OCI-LY7 (cell line): ENCODE measurements around the gene DARS1.

Experiments
- CTCF ChIP-seq: fragments of 200-600 bp; sonication (generic); conservative IDR thresholded peaks from 2 replicates; pipeline ENCODE4 v1.5.1; 2014; ENCODE audit warnings: mild to moderate bottlenecking, antibody characterized with exemption, low read length, moderate library complexity, mixed read lengths
- EZH2phosphoT487 ChIP-seq: fragments of 200-600 bp; sonication (generic); IDR thresholded peaks from 2 replicates; pipeline ENCODE4 v1.6.1; 2018; ENCODE audit warnings: low read depth, borderline replicate concordance, mild to moderate bottlenecking, mixed run types, antibody characterized with exemption, low read length, moderate library complexity, mixed read lengths

GRCh38 chr2:136016427-136016826, 31.0 kb upstream of the DARS1 start:
- no peak for TF ChIP-seq CTCF
- TF ChIP-seq EZH2phosphoT487: no peak
